Measurements from ENCODE around the gene UPK1A. TPM values are rescaled to one million over a fixed set of nuclear protein-coding genes. Genes with fewer than 3 reads are reported as not detected.
A peak's percentile ranks its signal among the peaks of the same experiment; 100 is the strongest.

Gene UPK1A
- total RNA-seq, 1 donor from 2014 or later, result not detected

DNA sequence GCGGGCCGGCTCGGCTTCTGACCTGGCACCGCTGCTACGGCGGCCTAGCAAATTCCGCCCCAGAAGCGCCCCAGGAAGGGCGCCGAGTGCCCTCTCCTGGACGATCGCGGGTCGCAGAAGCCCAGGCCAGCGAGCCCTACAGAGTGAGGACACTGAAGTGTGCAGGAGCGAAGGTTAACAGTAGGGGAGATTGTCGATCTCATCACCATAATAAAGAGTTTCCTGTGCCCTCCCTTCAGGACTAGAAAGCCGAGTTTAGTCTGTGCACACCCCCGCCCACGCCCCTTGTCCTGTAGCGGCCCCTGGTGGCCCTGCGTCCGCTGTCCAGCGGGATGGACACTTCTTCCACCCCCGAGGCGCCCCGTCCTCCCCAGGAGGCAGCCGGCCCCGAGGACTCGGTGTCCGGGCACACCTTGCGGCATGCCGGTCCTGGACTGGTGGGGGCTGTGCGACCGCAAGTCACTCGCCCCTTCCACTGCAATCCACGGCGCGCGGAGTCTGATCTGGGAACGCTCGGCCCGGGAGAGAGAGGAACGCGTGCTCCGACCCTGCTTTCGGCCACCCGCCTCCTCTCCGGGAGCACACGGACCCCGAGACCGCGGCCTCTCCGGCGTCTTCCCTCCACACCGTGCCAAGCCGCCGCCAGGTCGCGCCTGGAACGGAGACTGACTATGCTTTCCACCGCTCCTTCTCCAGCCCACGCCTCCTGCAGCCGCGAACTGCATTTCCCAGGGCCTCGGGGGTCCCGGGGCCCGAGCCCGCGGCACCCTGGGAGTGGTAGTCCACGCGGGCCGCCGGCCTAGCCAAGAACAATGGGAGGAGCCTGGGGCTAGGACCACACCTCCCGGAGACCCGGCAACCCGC is 50.7 kb downstream of the UPK1A start:
- Mint-ChIP-seq H3K36me3 (ENCODE audit: low read depth, unreplicated experiment) (peaks cover 4% of the 10 kb centered on the region), H3K27me3 (ENCODE audit: unreplicated experiment) (peaks cover 15% of the 10 kb centered on the region), H3K9me3 (ENCODE audit: unreplicated experiment) (no peaks in the 10 kb centered on the region), H3K27ac (ENCODE audit: unreplicated experiment) (peak overlapping the region; percentile 82), H3K4me1 (ENCODE audit: unreplicated experiment) (peaks cover 22% of the 10 kb centered on the region), H3K4me3 (ENCODE audit: unreplicated experiment) (peak overlapping the region; percentile 96)
- DNase-seq (ENCODE audit: low spot score), result peak; percentile 92
- peak; percentile 76 for TF ChIP-seq CTCF (IDR thresholded peaks at IDR 0.05; ENCODE audit: unreplicated experiment)

- DNase-seq (ENCODE audit: low spot score), result no peak
- Mint-ChIP-seq H3K4me3 (ENCODE audit: unreplicated experiment) (peak within 1 kb of the TSS; percentile 96), H3K36me3 (ENCODE audit: low read depth, unreplicated experiment) (peaks cover 4% of the 10 kb centered on the region), H3K27ac (ENCODE audit: unreplicated experiment) (peak within 1 kb of the TSS; percentile 82), H3K27me3 (ENCODE audit: unreplicated experiment) (peaks cover 15% of the 10 kb centered on the region), H3K9me3 (ENCODE audit: unreplicated experiment) (no peaks in the 10 kb centered on the region), H3K4me1 (ENCODE audit: unreplicated experiment) (peaks cover 22% of the 10 kb centered on the region)
- TF ChIP-seq CTCF (IDR thresholded peaks at IDR 0.05; ENCODE audit: unreplicated experiment), result no peak
These were observed 51.5 kb downstream of the UPK1A start, which contains the start of gene KMT2B for GRCh38 chr19:35717665-35718344. Gene KMT2B (plus strand): TSS chr19:35718003. CDS start chr19:35718019, 16 bp downstream.

DNA sequence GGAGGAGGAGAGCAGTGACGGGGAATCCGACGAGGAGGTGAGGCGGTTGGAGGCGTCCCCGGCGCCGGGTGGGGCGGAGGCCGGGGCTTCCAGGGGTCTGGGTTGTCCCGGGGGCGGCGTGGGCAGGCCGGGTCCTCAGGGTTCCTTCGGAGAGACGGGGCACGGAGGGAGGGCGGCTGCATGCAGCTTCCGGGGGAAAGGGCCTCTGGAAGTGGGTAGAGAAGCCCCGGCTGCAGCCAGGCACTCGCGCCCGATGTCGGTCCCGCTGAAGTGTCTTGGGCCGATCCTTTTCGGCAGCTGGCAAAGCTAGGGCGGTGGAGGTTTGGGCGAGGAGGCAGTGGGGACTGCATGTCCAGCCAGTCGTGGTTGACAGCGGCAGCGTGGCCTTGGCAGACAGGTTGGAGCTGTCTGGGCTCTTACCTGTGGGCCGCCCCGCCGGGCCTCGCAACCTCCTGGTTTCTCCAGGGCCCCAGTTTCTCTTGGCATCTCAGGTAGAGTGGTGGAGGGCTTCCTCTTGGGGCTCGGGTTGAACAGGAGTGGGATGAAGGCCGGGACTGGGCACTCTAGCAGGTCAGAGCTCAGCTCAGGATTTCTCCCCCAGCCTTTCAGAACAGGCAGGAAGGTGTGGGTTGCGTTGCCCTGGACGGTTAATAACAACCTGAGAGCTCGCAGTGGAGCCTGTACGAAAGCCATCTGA is 52.2 kb downstream of the UPK1A start:
- Mint-ChIP-seq H3K4me1 (ENCODE audit: unreplicated experiment) (peaks cover 22% of the 10 kb centered on the region), H3K9me3 (ENCODE audit: unreplicated experiment) (no peaks in the 10 kb centered on the region), H3K4me3 (ENCODE audit: unreplicated experiment) (peak overlapping the region; percentile 95), H3K27me3 (ENCODE audit: unreplicated experiment) (peaks cover 15% of the 10 kb centered on the region), H3K36me3 (ENCODE audit: low read depth, unreplicated experiment) (peaks cover 9% of the 10 kb centered on the region), H3K27ac (ENCODE audit: unreplicated experiment) (peak overlapping the region; percentile 78)
- peak; percentile 45 for DNase-seq (ENCODE audit: low spot score)
- no peak for TF ChIP-seq CTCF (IDR thresholded peaks at IDR 0.05; ENCODE audit: unreplicated experiment)

- peaks cover 20% of the 10 kb centered on the region for H3K36me3 Mint-ChIP-seq (ENCODE audit: low read depth, unreplicated experiment)
- peaks cover 22% of the 10 kb centered on the region for H3K4me1 Mint-ChIP-seq (ENCODE audit: unreplicated experiment)
These were observed 53.3 kb downstream of the UPK1A start for GRCh38 chr19:35719402-35720162.

More at GRCh38 chr19:35719402-35720162, 53.3 kb downstream of the UPK1A start:
- no peak for DNase-seq (ENCODE audit: low spot score)
- H3K27ac Mint-ChIP-seq (ENCODE audit: unreplicated experiment), result peak overlapping the region; percentile 23
- peak overlapping the region; percentile 95 for H3K4me3 Mint-ChIP-seq (ENCODE audit: unreplicated experiment)
- no peaks in the 10 kb centered on the region for H3K9me3 Mint-ChIP-seq (ENCODE audit: unreplicated experiment)
- no peak for TF ChIP-seq CTCF (IDR thresholded peaks at IDR 0.05; ENCODE audit: unreplicated experiment)
- H3K27me3 Mint-ChIP-seq (ENCODE audit: unreplicated experiment), result peaks cover 18% of the 10 kb centered on the region

All from endothelial cell (in vitro differentiated cells).